Tracheal epithelial cell (primary cell): ENCODE results near the gene CRY2. TPM values are rescaled to one million over a fixed set of nuclear protein-coding genes. Genes with fewer than 3 reads are reported as not detected.

Experiments used
- total RNA-seq: library from RNA; depleted of rRNA; stranded (reverse); fragments of >200 nt; gene quantifications from 2 replicates; pipeline ENCODE4 v1.2.1, GENCODE V29; 2014

The CRY2 gene
- 8.2 and 10.2 TPM in 2 replicates for total RNA-seq

DNA sequence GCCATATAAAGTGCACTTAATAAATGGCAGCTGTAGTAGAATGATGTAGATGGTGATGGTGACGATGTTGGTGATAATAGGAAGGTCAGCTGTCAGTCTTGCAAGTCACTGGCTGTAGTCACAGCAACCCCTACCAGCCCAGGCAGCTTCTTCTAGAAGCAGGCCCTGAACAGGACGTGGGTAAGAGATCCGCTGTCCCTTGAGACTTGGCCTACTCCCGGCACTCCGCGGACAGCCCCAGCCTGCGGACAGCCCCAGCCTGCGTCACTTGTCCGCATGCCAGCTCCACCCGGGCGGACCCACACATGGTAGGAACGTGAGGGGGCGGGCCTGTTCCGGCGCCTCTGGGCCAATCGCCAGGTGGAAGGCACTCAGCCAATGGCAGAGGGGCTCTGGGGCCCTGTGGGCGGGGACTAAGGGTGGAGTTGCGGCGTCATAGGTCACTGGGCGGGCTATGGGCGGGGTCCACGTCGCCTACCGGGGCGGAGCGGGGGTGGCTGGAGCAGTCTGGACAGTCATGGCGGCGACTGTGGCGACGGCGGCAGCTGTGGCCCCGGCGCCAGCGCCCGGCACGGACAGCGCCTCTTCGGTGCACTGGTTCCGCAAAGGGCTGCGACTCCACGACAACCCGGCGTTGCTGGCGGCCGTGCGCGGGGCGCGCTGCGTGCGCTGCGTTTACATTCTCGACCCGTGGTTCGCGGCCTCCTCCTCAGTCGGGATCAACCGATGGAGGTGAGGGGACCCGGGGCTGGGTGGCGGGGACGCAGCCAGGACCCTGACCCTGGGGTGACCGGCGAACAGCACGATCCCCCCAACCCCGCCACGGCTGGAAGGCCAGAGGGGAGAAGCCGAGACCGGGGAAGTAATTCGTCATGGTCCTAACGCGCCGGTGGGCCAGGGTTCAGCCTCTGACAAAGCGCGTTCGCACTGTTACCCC is at the start of gene CRY2:
TSS of gene CRY2 (plus strand) at position 502 of the 937 bp plus-strand sequence. CDS start at position 518, 16 bp downstream.

DNA sequence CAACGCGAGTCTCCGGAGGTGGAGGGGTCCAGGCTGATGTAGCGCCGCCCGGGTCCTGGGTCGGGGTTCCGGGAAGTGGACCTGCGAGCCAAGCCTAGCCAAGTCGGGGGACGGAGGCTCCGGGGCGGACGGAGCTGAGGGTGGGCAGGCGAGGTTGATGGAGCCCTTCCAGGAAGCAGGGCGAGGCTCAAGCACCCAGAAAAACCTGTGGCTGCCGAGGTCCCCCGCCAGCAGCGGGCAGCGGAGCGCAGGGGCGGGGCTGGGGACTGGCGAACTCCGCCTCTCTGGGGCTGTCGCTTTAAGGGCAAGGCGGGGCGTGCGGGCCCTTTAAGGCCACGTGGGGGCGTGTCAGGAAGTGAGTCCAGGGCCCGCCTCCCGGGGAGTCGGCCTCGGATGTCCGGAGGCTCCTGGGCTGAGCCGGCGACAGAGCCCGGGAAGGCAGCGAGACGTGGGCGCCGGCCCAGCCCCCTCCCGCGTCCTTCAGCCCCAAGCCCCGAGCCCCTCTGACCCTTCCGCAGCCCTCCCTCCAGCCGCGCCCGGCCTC is 42.4 kb upstream of the CRY2 start, which contains the start of gene SLC35C1:
TSS of gene SLC35C1 (plus strand) at position 389 of the 544 bp plus-strand sequence. CDS start 653 bp downstream, outside the sequence.

DNA sequence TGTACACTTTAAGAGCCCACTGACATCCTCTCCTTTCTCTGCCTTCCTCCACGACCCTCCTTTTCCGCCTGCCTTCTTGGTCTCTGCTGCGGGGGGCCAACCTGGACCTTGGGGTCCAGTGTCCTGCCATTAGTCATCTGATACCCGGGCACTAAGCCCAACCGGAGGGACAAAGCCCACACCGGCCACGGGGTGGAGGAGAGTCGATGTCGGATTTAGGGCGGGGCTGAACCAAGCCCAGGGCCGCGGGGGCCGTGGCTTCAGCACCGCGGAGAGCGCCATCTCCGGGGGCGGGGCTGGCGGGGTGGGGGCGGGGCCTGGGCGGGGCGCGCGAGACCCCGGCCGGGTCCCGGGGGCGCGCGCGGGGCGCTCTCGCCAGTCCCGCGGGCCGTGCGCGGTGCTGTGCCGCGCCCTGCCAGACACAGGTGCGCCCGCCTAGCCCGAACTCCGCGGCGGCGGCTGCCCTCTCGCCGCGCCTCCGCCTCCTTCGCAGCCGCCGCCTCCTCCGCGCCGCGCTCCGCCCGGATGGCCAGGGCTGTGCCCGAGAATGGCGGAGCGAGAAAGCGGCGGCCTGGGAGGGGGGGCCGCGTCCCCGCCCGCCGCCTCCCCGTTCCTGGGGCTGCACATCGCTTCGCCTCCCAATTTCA is 38.1 kb downstream of the CRY2 start, which contains the start of gene MAPK8IP1:
TSS of gene MAPK8IP1 (plus strand) at position 378 of the 647 bp plus-strand sequence. CDS start at position 548, 170 bp downstream.

DNA sequence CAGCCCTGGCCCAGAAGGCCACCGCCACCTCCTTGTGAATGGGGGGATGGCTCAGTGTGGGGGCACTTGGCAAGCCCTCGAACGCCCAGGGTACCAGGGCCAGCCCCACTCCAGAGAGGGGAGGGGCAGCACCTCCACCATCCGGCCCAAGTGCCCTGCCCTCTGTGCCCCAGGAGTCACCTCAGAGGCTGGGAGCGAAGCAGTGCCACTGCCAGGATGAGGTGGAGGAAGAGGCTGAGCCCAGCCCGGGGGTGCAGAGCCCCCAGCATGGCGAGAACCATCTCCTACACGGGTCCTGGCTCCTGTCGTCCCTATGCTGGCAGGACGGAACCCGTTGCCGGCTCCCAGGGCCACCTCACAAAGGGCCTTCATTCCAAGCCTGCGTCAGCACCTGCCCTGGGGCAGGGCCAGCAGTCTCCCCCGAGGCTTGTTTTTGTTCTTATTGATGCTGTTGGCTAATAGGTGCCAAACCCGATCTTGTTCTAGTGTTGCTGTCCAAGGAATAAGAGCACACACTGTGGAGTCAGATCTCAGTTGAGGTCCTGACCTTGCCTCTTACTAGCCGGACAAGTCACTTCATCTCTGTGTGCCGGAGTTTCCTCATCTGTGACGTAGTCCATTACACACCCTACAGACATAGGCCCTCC is 59.8 kb downstream of the CRY2 start, which contains the start of gene FREY1:
TSS of gene FREY1 (minus strand) at position 307 of the 647 bp plus-strand sequence. CDS start at position 281, 26 bp downstream.

DNA sequence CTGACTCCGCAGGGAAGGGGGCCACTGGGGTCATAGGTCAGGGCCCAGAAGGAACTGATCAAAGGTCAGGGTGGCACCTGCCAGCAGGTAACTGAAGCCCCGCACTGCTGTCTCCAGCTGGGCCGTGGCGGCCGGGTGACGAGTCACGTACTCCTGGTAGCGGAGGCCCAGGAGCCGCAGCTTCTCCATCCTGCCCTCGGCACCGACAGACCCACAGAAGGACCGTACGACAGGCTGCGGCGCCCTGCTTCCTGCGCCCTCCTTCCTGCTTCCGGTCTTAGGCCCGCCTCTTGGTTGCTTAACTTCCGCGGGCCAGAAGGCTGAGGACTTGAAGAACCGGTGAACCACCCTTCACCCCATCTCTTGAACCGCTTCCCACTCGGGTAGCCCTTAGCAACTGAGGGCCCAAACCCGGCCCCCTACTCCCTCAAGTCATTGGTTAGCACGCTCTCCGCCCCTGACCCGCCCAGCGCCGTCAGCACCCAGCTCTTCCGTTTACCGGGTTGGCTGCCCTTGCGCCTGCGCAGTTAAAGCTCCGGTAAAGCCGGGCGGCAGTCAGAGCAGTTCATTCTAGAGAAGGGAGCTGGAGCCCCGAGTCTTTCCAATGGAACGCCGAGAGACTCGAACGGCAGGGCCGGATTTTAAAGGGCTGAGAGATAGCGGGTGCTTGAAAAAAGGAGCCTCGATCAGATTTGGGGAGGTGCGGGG is 70.5 kb downstream of the CRY2 start, which contains the start of gene PEX16:
TSS of gene PEX16 (minus strand) at position 255 of the 708 bp plus-strand sequence. CDS start at position 189, 66 bp downstream.

DNA sequence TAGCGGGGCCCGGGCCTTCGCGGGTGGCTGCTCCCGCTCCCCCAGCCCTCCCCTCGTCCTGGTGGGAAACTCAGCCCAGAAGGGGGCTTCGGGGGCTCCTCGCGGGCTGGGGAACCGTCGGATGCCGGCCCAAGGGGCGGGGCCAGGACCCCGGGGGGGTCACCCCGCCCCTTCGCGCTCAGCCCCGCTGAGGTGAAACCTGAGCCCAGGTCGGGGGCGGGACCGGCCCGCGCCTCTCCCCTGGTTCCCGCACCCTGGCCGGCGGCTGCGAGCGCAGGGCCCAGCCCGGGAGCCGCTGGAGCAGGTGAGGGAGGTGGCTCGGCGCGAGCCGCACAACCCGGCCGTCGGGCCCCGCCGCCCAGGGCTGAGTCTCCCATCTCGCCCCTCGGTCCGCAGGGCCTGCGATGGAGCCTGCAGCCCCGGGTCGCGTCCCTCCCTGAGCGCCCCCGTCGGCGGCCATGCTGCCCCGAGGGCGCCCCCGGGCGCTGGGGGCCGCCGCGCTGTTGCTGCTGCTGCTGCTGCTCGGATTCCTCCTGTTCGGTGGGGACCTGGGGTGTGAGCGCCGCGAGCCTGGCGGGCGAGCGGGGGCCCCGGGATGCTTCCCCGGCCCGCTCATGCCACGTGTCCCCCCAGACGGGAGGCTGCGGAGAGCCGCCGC is 75.3 kb downstream of the CRY2 start, which contains the start of gene LARGE2:
TSS of gene LARGE2 (plus strand) at position 232 of the 658 bp plus-strand sequence. CDS start at position 459, 227 bp downstream.

Other genes starting within 250 kb of the CRY2 start
- gene CHST1, start 181.9 kb upstream of the CRY2 start, total RNA-seq, result under 0.01 TPM in 1 of 2 replicates, not detected in the other
- 6.8 and 9.2 TPM in 2 replicates for gene SLC35C1, start 42.3 kb upstream of the CRY2 start, total RNA-seq
- 0.43 and 1.9 TPM in 2 replicates for gene MAPK8IP1, start 38.2 kb downstream of the CRY2 start, total RNA-seq
- gene FREY1, start 59.8 kb downstream of the CRY2 start, total RNA-seq, result 0.48 and 2.6 TPM in 2 replicates
- 48.7 and 55.2 TPM in 2 replicates for gene PEX16, start 70.4 kb downstream of the CRY2 start, total RNA-seq
- 8.2 and 11.7 TPM in 2 replicates for gene LARGE2, start 75.2 kb downstream of the CRY2 start, total RNA-seq